Neural cell (in vitro differentiated cells): ENCODE results near the gene DDX54.

ENCODE experiments used
- CTCF ChIP-seq: fragments of 450-650 bp; IDR thresholded peaks from 2 replicates; pipeline ENCODE4 v1.5.1; 2014; ENCODE audit warnings: antibody characterized with exemption, mild to moderate bottlenecking, moderate library complexity; ENCODE audit not compliant: poor library complexity, severe bottlenecking
- EP300 ChIP-seq: fragments of 450-650 bp; conservative IDR thresholded peaks from 2 replicates; pipeline ENCODE4 v1.6.1; 2014; ENCODE audit warnings: antibody characterized with exemption, mild to moderate bottlenecking, moderate library complexity; ENCODE audit not compliant: poor library complexity, severe bottlenecking
- EZH2 ChIP-seq: fragments of 200-600, 300-800 bp; shearing (Covaris generic), sonication (generic); IDR thresholded peaks from 2 replicates; pipeline ENCODE4 v1.6.1; 2014; ENCODE audit warnings: antibody characterized with exemption, low read length, borderline replicate concordance, mild to moderate bottlenecking; ENCODE audit not compliant: insufficient read depth, poor library complexity, severe bottlenecking
- POLR2AphosphoS5 ChIP-seq: IDR thresholded peaks from 2 replicates; pipeline ENCODE4 v1.6.1; 2012
- RAD21 ChIP-seq: fragments of 450-650 bp; conservative IDR thresholded peaks from 2 replicates; pipeline ENCODE4 v1.6.1; 2014; ENCODE audit warnings: antibody characterized with exemption, mild to moderate bottlenecking, moderate library complexity
- REST ChIP-seq: IDR thresholded peaks from 2 replicates; pipeline ENCODE4 v1.6.1; 2012; ENCODE audit warnings: borderline replicate concordance
- SMC3 ChIP-seq: fragments of 450-650 bp; conservative IDR thresholded peaks from 2 replicates; pipeline ENCODE4 v1.6.1; 2014; ENCODE audit warnings: antibody characterized with exemption, mild to moderate bottlenecking, moderate library complexity; ENCODE audit not compliant: poor library complexity
- TAF1 ChIP-seq: IDR thresholded peaks from 2 replicates; pipeline ENCODE4 v1.6.1; 2012; ENCODE audit warnings: low read depth

GRCh38 chr12:113128802-113129663 is 56.2 kb downstream of the DDX54 start:
- TF ChIP-seq CTCF (no peak), TAF1 (no peak), POLR2AphosphoS5 (no peak), REST (no peak), EP300 (no peak), EZH2 (no peak), RAD21 (no peak), SMC3 (no peak)
